ENCODE results near the gene ZNF280B. TPM values are rescaled to one million over a fixed set of nuclear protein-coding genes. Genes with fewer than 3 reads are reported as not detected.

The ZNF280B gene, protein sequence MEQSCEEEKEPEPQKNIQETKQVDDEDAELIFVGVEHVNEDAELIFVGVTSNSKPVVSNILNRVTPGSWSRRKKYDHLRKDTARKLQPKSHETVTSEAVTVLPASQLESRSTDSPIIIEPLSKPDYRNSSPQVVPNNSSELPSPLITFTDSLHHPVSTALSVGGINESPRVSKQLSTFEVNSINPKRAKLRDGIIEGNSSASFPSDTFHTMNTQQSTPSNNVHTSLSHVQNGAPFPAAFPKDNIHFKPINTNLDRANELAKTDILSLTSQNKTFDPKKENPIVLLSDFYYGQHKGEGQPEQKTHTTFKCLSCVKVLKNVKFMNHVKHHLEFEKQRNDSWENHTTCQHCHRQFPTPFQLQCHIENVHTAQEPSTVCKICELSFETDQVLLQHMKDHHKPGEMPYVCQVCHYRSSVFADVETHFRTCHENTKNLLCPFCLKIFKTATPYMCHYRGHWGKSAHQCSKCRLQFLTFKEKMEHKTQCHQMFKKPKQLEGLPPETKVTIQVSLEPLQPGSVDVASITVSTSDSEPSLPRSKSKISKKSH
- 1.4 to 1.8 TPM (median 1.5 TPM) in 5 replicates for total RNA-seq (2022; extraction: Qiagen RNA extraction; ENCODE audit: low read depth)

DNA sequence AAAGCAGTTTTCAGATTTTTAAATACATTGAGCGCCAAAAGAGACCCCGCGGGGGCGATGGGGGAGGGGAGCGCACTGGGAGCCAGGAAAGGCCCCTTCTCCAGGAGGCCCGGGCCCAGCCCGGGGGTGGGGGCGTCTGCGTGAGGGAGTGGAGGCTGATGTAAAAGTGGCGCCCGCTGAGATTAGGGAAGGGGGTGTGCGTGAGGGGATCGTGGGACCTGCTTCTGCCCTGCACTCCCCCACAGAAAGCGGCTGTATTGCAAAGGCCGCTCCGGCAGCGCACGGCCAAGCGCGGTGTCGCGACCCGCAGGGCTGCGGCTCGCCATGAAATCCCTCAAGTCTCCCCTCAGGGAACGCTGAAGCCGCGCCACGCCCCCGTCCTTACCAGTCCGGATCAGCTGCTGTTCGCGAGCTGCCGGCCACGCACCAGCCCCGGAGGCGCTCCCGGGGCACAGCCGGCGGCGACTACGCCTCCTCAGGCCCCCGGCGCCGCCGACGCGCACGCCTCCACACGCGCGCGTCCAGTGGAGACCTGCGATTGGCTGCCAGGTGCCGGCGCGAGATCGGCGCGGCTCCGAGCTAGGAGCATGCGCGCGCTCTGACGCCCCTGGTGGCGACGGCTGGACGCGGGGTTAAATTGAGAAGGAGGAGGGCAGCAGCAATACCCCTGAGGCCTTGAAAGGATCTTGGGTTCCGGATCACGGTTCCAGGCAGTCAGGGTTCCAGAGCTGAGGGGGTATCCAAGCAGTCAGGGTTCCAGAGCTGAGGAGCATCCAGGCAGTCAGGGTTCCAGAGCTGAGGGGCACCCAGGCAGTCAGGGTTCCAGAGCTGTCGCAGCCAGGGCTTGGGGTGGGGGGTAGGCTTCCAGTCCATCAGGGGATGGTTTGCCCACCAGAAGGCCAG is at the start of gene ZNF280B:
Gene ZNF280B (minus strand): TSS at position 469 of the 903 bp plus-strand sequence. CDS start 19,344 bp downstream, outside the sequence.

DNA sequence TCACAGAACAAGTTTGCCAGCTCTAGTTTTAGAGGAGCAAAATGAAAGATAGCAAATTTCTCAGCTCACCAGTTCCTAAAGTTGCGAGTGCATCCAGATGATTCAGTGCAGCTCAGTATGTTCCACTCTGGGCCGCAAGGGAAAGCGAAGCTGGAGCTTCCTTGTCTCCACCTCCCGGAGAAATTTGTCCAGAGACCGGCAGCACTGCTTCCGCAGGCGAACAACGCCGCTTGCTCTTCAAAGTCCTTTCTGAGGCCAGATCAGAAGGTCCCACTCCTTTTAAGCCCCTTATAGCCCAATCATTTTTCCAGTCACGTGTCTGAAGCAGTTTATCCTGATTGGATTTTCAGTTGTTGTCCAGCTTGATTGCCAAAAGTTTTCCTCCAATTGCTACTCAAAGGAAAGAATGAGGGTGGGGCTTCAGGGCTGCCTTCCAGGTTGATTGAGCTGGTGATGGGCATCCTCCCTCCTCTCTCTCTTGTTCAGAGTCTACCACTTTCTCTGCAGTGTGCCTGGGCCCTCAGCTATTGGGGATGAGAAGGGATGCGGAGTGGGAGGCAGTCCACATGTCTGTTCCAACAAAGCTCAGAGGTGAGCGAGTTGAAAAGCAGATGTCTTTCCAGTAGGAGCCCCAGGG is 11.6 kb upstream of the ZNF280B start, which contains the start of gene ZNF280A:
Gene ZNF280A (minus strand): TSS at position 251 of the 637 bp plus-strand sequence. CDS start 4,640 bp downstream, outside the sequence.

Other genes starting within 250 kb of the ZNF280B start
- 2.6 to 3.3 TPM (median 2.8 TPM) in 5 replicates for gene ZNF280A, start 11.5 kb upstream of the ZNF280B start, total RNA-seq (2022; extraction: Qiagen RNA extraction; ENCODE audit: low read depth)
- gene PRAME, start 50.5 kb upstream of the ZNF280B start, total RNA-seq (2022; extraction: Qiagen RNA extraction; ENCODE audit: low read depth): 97.3 to 113 TPM (median 108 TPM) in 5 replicates
- not detected in 5 replicates for gene GGTLC2, start 135.9 kb upstream of the ZNF280B start, total RNA-seq (2022; extraction: Qiagen RNA extraction; ENCODE audit: low read depth)

All from A549 treated with CpdA at 1 μM for 4 hours (cell line).